Heart right ventricle (tissue), 16 donors: Measurements from ENCODE around the gene RALGAPA2. TPM values are rescaled to one million over a fixed set of nuclear protein-coding genes. Genes with fewer than 3 reads are reported as not detected.

Experiments
- ATAC-seq, 8 donors: fragments of 200-7000 bp; cut with Tn5 transposase; one replicate each; pipeline ENCODE4 v1.9.1; 2020; ENCODE audit warnings: mild to moderate bottlenecking in 8 of 8, moderate library complexity in 8 of 8, moderate number of reproducible peaks in 1 of 8
- DNase-seq, 2 donors: peaks; one replicate each; pipeline ENCODE4 v3.0.0-alpha.2; 2020
- H3K27ac ChIP-seq, 10 donors: fragments of 200-600 bp; sonication (generic) in 2 of 10; one replicate each; pipeline versions ENCODE4 v1.5.0 to v1.8.0; 2020 to 2022; ENCODE audit warnings: mild to moderate bottlenecking in 3 of 10
- H3K27me3 ChIP-seq, 7 donors: fragments of 200-600 bp; one replicate each; pipeline ENCODE4 v1.8.0; 2021 to 2022; ENCODE audit warnings: mild to moderate bottlenecking in 2 of 7
- H3K36me3 ChIP-seq, 9 donors: fragments of 200-600 bp; sonication (generic) in 1 of 9; one replicate each; pipeline versions ENCODE4 v1.5.0 to v1.8.0; 2020 to 2022; ENCODE audit warnings: mild to moderate bottlenecking in 2 of 9
- H3K4me1 ChIP-seq, 9 donors: fragments of 200-600 bp; sonication (generic) in 1 of 9; one replicate each; pipeline versions ENCODE4 v1.5.0 to v1.8.0; 2020 to 2022; ENCODE audit warnings: mild to moderate bottlenecking in 4 of 9
- H3K4me3 ChIP-seq, 10 donors: fragments of 200-600 bp; sonication (generic) in 2 of 10; one replicate each; pipeline versions ENCODE4 v1.5.0 to v1.8.0; 2020 to 2022; ENCODE audit warnings: mild to moderate bottlenecking in 7 of 10, moderate library complexity in 2 of 10
- H3K9me3 ChIP-seq, 11 donors: fragments of 200-600 bp in 10 of 11; sonication (generic) in 2 of 11; one replicate each; pipeline versions ENCODE4 v1.5.0 to v1.8.0; 2013 to 2022; ENCODE audit warnings: mild to moderate bottlenecking in 2 of 11, control low read depth in 1 of 11, moderate library complexity in 1 of 11
- CTCF ChIP-seq, 9 donors: fragments of 200-600 bp; sonication (generic) in 2 of 9; IDR thresholded peaks; one replicate each; pipeline versions ENCODE4 v1.5.0 to v1.8.0; 2021 to 2022; ENCODE audit warnings: antibody characterized with exemption in 9 of 9, mild to moderate bottlenecking in 5 of 9, moderate library complexity in 1 of 9
- WGBS, 2 donors: extraction: QIAGEN DNeasy Blood & Tissue Kit; methylation state at CpG; one replicate each; pipeline ENCODE4 v1.1.7; 2013; ENCODE audit warnings: inconsistent platforms in 1 of 2; 5-methylcytosine and 5-hydroxymethylcytosine counted together
- intact Hi-C, 10 donors: fragments of 100-400 bp; cut with DNase I; formaldehyde crosslinking; loops; one replicate each; pipeline versions ENCODE4 v1.11.1 to v1.14.2; 2022
- polyA plus RNA-seq, 2 donors: library from polyadenylated mRNA; stranded (reverse); fragments of 200-250 nt; gene quantifications; one replicate each; pipeline ENCODE4 v1.2.3, GENCODE V29; 2013
- total RNA-seq, 10 donors: library from RNA; stranded (reverse); fragmentation: NEBNext Ultra II Directional in 3 of 10; extraction: Animal tissue kit (Norgen Biotek cat#: 25700) in 3 of 10; gene quantifications; one replicate each; pipeline versions ENCODE4 v1.2.1 to v1.2.4, GENCODE V29; 2021 to 2023
- donor health status: Arrhythmogenic right ventricular cardiomyopathy.
- donor health status: ischemic (EF 13 %, LVEDD 7.1; RV severe dilation, severe dysfunction).
- donor health status: healthy with polysubstance abuse.
- donor health status: DM: no; HTN: yes; CAD: no.
- donor health status: DM: no; HTN: no; CAD: no.
- donor health status: ischemic (EF 25% LVEDD 6.9; RV normal size, moderate dysfunction).
- donor health status: ischemic (EF 25% LVEDD 5.7; RV mildly dilated, moderate dysfunction).
- donor health status: healthy.
- donor health status: DM: yes; HTN: yes; CAD: no.
- donor health status: Ischemic cardiomyopathy.
- donor health status: ischemic (EF 35%, LVEDD 5.7; RV mildly dilated, moderate dysfunction).
- donor health status: nonischemic (EF 11% LVEDD 7.7; RV severe dilation, severe dysfunction).
- donor health status: DM: yes; HTN: yes; CAD: no.
- donor health status: PGD.
- donor health status: ischemic (EF 29% LVEDD 5.4; RV normal size, mild dysfunction).
- donor health status: nonischemic (EF 23%, LVEDD 6.1; RV moderate dilation, normal function).

Gene RALGAPA2
- total and polyA plus RNA-seq, 12 donors, result 4.1 to 26.8 (median 18.2) TPM

GRCh38 chr20:20491784-20492264, 220.6 kb downstream of the RALGAPA2 start:
- WGBS, 2 donors, result 96 to 98% methylated on average over 5 of the region's 5 CpGs
- H3K27me3 ChIP-seq, result no peaks in the 10 kb centered on the region
- no peak overlapping the region for H3K4me3 ChIP-seq
- no peak for ATAC-seq
- peaks cover 0 to 91% (median 16%) of the 10 kb centered on the region in 9 donors for H3K36me3 ChIP-seq
- no peak for TF ChIP-seq CTCF (IDR thresholded peaks at IDR 0.05)
- H3K4me1 ChIP-seq, result no peaks in the 10 kb centered on the region
- DNase-seq, result no peak
- H3K9me3 ChIP-seq, result no peaks in the 10 kb centered on the region
- H3K27ac ChIP-seq, result no peak overlapping the region
- intact Hi-C loops, result loop anchor here in 1 of 10 donors (10.0 kb wide), 1 partner anchor 63 kb away; no protein-coding TSS in a partner anchor

- Histone ChIP-seq H3K4me1 (no peaks in the 10 kb centered on the region), H3K27me3 (no peaks in the 10 kb centered on the region), H3K36me3 (peaks cover 0 to 91% (median 12%) of the 10 kb centered on the region in 9 donors), H3K27ac (no peak overlapping the region), H3K4me3 (no peak overlapping the region), H3K9me3 (peaks cover 0 to 3% (median 0%) of the 10 kb centered on the region in 11 donors)
- no peak for TF ChIP-seq CTCF (IDR thresholded peaks at IDR 0.05)
- DNase-seq (no peak), ATAC-seq (no peak)
- 94 to 96% methylated on average over 5 of the region's 5 CpGs for WGBS, 2 donors
- intact Hi-C loops, result loop anchor here in 1 of 10 donors (10.0 kb wide), 1 partner anchor 64 kb away; no protein-coding TSS in a partner anchor
These were observed 221.2 kb downstream of the RALGAPA2 start for GRCh38 chr20:20491110-20491783.

- ATAC-seq (no peak), DNase-seq (no peak)
- Histone ChIP-seq H3K27me3 (no peaks in the 10 kb centered on the region), H3K36me3 (peaks cover 0 to 90% (median 8%) of the 10 kb centered on the region in 9 donors), H3K27ac (no peak overlapping the region), H3K4me3 (no peak overlapping the region), H3K9me3 (peaks cover 0 to 3% (median 0%) of the 10 kb centered on the region in 11 donors), H3K4me1 (no peaks in the 10 kb centered on the region)
- no peak for TF ChIP-seq CTCF (IDR thresholded peaks at IDR 0.05)
- WGBS, 2 donors, result 96 to 99% methylated on average over 3 of the region's 3 CpGs
- intact Hi-C loops, result loop anchor here in 1 of 10 donors (10.0 kb wide), 1 partner anchor 64 kb away; no protein-coding TSS in a partner anchor
These were observed 221.8 kb downstream of the RALGAPA2 start for GRCh38 chr20:20490673-20491072.

GRCh38 chr20:20489648-20490341, 222.6 kb downstream of the RALGAPA2 start:
- DNase-seq, result no peak
- WGBS, 2 donors, result 86 to 87% methylated on average over 6 of the region's 6 CpGs
- no peaks in the 10 kb centered on the region for H3K4me1 ChIP-seq
- no peak for ATAC-seq
- H3K9me3 ChIP-seq, result peaks cover 0 to 3% (median 0%) of the 10 kb centered on the region in 11 donors
- H3K27ac ChIP-seq, result no peak overlapping the region
- TF ChIP-seq CTCF (IDR thresholded peaks at IDR 0.05), result no peak
- no peaks in the 10 kb centered on the region for H3K27me3 ChIP-seq
- intact Hi-C loops, result loop anchor here in 1 of 10 donors (10.0 kb wide), 1 partner anchor 65 kb away; no protein-coding TSS in a partner anchor
- H3K4me3 ChIP-seq, result no peak overlapping the region
- H3K36me3 ChIP-seq, result peaks cover 0 to 84% (median 8%) of the 10 kb centered on the region in 9 donors
